Measurements from ENCODE around the gene SLC27A4.

DNA sequence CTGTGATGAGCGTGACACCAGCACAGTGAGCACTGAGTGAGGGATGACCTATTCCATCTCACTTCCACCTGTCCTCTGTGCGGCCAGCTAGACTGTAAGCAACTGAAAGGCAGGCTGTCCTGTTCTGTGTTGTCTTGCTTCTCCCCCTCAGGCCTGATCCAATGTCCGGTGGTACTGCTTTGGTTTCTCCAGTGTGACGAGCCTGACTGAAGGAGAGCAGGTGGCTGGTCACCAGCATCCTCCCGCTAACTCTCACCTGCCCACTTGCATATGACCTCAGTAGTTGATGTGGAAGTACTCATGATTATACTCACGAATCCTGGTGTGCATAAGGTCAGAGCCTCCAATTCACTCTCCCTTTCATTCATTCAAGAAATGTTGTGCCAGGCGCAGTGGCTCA, 2.4 kb upstream of the SLC27A4 start:
- TF ChIP-seq, protein P1, sequence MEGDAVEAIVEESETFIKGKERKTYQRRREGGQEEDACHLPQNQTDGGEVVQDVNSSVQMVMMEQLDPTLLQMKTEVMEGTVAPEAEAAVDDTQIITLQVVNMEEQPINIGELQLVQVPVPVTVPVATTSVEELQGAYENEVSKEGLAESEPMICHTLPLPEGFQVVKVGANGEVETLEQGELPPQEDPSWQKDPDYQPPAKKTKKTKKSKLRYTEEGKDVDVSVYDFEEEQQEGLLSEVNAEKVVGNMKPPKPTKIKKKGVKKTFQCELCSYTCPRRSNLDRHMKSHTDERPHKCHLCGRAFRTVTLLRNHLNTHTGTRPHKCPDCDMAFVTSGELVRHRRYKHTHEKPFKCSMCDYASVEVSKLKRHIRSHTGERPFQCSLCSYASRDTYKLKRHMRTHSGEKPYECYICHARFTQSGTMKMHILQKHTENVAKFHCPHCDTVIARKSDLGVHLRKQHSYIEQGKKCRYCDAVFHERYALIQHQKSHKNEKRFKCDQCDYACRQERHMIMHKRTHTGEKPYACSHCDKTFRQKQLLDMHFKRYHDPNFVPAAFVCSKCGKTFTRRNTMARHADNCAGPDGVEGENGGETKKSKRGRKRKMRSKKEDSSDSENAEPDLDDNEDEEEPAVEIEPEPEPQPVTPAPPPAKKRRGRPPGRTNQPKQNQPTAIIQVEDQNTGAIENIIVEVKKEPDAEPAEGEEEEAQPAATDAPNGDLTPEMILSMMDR (IDR thresholded peaks at IDR 0.05; ENCODE audit: insufficient read depth, low read length): no peak
- TF ChIP-seq POLR2AphosphoS5 (IDR thresholded peaks at IDR 0.05; ENCODE audit: low read depth): no peak

All from HL-60 (cell line).